Coronary artery (tissue), 2 donors: ENCODE results near the gene SLC25A36.

Experiments used
- DNase-seq: peaks from one replicate; pipeline ENCODE4 v3.0.0-alpha.2; 2017; ENCODE audit warnings: low spot score
- H3K27ac ChIP-seq, 2 donors: fragments of 200-600 bp; sonication (generic); one replicate each; pipeline ENCODE4 v1.5.1; 2016 to 2019
- H3K4me3 ChIP-seq: fragments of 200-600 bp; sonication (generic); 2 replicates; pipeline ENCODE4 v1.5.1; 2016; ENCODE audit warnings: mild to moderate bottlenecking, moderate library complexity
- CTCF ChIP-seq: fragments of 200-600 bp; sonication (generic); IDR thresholded peaks from one replicate; pipeline ENCODE4 v1.5.1; 2019; ENCODE audit warnings: antibody characterized with exemption

Gene SLC25A36

DNA sequence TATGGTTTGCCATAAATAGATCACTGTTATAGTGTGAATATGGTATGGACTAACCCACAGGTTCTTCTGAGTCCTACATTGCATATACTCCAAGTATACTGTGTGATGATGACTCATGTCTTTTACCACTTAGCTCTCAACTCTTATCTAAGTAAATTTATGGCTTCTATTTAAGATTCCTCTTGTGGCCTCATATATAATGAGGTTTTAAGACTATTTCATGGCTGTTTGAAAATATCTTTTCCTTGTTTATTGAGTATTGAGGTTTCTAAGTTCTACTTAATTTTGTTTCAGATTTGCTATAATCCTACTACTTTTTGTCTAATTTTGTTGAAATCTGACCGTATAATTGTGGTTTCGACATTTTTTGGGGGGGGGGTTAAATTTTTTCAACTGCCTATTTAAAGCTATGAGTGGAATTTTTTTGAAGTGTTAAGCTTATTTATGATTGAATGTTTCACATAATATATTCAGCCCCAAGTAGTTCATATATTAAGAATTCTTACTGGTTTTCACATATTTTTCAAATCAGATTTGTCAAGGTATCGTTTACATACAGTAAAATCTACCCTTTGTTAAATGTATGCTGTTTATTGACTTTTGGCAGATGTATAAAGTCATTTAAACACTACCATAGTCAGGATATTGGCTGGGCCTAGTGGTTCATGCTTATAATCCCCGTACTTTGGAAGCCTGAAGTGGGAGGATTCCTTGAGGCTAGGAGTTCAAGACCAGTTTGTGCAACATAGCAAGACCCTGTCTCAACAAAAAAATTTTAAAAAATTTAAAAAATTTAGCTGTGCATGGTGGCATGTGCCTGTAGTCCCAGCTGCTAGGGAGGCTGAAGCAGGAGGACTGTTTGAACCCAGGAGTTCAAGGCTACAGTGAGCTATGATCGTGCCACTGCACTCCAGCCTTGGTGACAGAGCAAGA lies 11.7 kb downstream of the SLC25A36 start:
- H3K4me3 ChIP-seq: no peak overlapping the region
- H3K27ac ChIP-seq: no peak overlapping the region
- TF ChIP-seq CTCF: no peak
- DNase-seq: no peak

GRCh38 chr3:140954576-140954975 lies 12.9 kb downstream of the SLC25A36 start:
- no peak overlapping the region for H3K27ac ChIP-seq
- TF ChIP-seq CTCF: no peak
- H3K4me3 ChIP-seq: no peak overlapping the region
- no peak for DNase-seq

GRCh38 chr3:140955645-140956044 lies 14.0 kb downstream of the SLC25A36 start:
- no peak for TF ChIP-seq CTCF
- Histone ChIP-seq H3K27ac (no peak overlapping the region), H3K4me3 (no peak overlapping the region)
- no peak for DNase-seq

- Histone ChIP-seq H3K27ac (no peak overlapping the region), H3K4me3 (no peak overlapping the region)
- no peak for TF ChIP-seq CTCF
- no peak for DNase-seq
These were observed 14.6 kb downstream of the SLC25A36 start for GRCh38 chr3:140956058-140956835.

DNA sequence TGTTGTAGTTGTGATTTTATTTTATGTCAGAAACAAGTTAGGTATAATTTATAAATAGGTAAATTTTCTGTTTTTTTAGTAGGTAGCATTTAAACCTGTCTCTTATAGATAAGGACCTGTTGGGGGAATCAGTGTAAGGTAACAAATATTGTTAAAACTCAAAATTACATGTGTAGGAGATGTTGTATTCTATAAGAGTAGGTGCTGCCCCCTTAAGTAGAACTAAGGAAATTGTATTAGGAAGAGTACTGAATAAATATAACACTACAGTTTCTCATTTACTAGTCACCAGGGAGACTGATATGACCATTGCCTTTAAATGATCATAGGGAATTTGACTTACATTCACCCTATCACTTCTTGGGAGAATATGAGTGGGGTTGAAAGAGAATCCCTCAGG lies 31.2 kb downstream of the SLC25A36 start:
- Histone ChIP-seq H3K4me3 (no peak overlapping the region), H3K27ac (no peak overlapping the region)
- DNase-seq: no peak
- TF ChIP-seq CTCF: no peak

DNA sequence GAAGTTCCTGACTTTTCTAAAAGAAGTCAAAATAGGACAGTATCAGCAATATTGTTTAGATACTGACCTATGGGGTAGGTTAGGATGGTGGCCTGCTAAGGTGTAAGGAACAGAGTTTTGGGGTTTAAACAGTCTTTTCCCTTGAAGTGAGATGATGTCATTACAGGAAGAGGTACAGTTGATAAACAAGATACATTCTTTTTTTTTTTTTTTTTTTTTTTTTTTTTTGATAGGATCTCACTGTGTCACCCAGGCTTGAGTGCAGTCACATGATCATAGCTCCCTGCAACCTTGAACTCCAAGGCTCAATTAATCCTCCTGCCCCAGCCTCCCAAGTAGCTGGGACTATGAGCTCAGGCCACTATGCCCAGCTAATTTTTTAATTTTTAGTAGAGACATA lies 33.3 kb downstream of the SLC25A36 start:
- no peak for TF ChIP-seq CTCF
- DNase-seq: no peak
- Histone ChIP-seq H3K27ac (no peak overlapping the region), H3K4me3 (no peak overlapping the region)
